ENCODE results near the gene NUDT8.
"Not testable (repeated sequence)": the region's sequence is repeated elsewhere in the genome, so short reads cannot be mapped to it uniquely, and the experiment has no call there.

- not testable (repeated sequence) for TF ChIP-seq CSDC2 (CRISPR knock-in tag; IDR thresholded peaks at IDR 0.05); ARNTL (CRISPR knock-in tag; IDR thresholded peaks at IDR 0.05; ENCODE audit: borderline replicate concordance, low read depth); ZNF565 (CRISPR knock-in tag; conservative IDR thresholded peaks at IDR 0.05; ENCODE audit: low read depth); PPARA (CRISPR knock-in tag; IDR thresholded peaks at IDR 0.05; ENCODE audit: borderline replicate concordance); ZC3H10 (CRISPR knock-in tag; IDR thresholded peaks at IDR 0.05); ZFP30 (CRISPR knock-in tag; IDR thresholded peaks at IDR 0.05)
Measured at GRCh38 chr11:67626131-67626833, 3.5 kb downstream of the NUDT8 start.

Data from SK-N-SH treated with all-trans-retinoic acid at 6 μM for 48 hours (cell line).